HFF-Myc (cell line): Measurements from ENCODE around the gene NOTCH2.

ENCODE experiments used
- DNase-seq: peaks from one replicate; pipeline ENCODE4 v3.0.0-alpha.2; 2011; ENCODE audit warnings: low read depth; ENCODE audit errors: extremely low read depth
- H3K4me3 ChIP-seq: replicated peaks from 2 replicates; pipeline ENCODE4 v1.5.1; 2011; ENCODE audit warnings: low read depth, mild to moderate bottlenecking, control low read depth, low read length
- TF ChIP-seq, protein P1 (sequence below): IDR thresholded peaks from 2 replicates; pipeline ENCODE4 v1.5.1; 2012; ENCODE audit warnings: mild to moderate bottlenecking, low read depth, low read length, control low read depth; ENCODE audit errors: missing control alignments

The NOTCH2 gene

DNA sequence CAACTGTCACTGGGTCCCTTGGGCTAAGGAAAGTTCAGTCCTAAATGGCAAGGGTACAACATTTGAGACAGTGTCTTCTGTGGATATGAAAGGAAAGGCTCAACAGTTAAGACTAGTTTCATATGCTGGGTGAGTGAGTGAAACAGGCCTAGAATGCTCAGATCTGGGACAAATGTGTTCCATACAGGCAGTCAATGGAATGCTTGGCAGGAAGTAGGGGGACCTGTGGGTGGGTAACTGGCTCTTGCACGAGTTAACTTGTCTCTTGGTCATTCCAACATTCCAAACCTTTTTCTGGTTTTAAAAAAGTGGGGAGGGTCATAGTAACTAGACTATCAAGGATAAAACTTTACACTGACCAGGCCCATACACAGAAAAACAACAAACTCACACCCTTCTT, 155.4 kb downstream of the NOTCH2 start:
- no peak for DNase-seq
- TF ChIP-seq, protein P1, sequence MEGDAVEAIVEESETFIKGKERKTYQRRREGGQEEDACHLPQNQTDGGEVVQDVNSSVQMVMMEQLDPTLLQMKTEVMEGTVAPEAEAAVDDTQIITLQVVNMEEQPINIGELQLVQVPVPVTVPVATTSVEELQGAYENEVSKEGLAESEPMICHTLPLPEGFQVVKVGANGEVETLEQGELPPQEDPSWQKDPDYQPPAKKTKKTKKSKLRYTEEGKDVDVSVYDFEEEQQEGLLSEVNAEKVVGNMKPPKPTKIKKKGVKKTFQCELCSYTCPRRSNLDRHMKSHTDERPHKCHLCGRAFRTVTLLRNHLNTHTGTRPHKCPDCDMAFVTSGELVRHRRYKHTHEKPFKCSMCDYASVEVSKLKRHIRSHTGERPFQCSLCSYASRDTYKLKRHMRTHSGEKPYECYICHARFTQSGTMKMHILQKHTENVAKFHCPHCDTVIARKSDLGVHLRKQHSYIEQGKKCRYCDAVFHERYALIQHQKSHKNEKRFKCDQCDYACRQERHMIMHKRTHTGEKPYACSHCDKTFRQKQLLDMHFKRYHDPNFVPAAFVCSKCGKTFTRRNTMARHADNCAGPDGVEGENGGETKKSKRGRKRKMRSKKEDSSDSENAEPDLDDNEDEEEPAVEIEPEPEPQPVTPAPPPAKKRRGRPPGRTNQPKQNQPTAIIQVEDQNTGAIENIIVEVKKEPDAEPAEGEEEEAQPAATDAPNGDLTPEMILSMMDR = no peak
- no peak overlapping the region for H3K4me3 ChIP-seq

DNA sequence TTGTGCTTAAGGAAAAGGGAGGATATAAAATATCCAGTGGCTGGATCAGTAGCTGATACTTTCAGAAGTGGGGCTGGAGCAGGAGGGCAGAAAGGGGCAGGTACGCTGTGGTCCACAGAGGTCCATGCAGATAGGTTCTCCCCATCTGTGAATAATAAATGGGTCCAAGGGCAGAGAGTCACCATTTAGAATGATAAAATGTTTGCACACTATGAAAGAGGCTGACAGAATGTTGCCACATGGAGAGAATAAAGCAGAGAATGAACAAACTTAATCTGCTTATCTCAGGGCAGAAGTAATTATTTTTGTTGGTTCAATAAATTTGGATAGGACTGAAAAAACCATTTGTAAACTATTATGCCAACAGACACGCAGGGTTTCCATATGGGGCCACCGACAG, 156.5 kb downstream of the NOTCH2 start:
- no peak overlapping the region for H3K4me3 ChIP-seq
- no peak for DNase-seq
- TF ChIP-seq, protein P1 = no peak

DNA sequence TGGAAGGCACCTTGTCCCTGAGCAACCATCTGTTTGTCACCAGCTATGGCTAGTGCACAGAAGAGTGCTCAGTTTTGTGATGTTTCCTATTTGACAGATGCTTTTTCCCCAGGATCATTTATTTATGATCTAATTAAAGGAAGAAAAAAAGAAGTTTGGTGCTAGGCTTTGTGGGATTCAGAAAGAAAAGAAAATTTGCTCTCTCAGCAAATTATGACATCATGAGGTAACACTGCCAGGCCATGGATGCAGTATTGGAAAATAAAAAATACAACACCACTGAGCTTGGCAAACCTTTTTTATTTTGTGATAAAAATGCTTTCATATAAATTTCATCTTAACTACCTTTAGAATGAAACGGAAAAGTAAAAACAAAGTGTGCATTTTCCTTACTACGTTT, 157.7 kb downstream of the NOTCH2 start:
- no peak for DNase-seq
- TF ChIP-seq, protein P1 = no peak
- H3K4me3 ChIP-seq = no peak overlapping the region

DNA sequence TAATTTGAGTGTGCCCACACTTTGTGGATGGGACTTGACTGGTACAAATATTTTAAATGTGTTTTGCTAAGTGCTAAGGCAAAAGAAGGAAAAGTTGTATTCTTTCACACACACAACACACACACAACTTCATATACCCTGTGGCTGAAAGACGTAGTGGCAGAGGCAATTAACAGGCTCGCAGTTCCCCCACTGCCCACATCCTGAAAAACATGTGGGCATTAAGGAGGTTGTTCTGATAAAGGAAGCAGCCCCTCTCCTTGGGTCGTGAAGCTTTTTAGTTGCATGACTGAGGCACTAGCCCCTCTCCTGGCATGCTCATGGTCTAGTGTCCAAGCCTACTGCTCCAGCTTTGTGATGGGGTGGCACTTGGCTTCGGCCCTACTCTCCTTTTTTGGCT, 158.8 kb downstream of the NOTCH2 start:
- no peak for DNase-seq
- TF ChIP-seq, protein P1 = no peak
- H3K4me3 ChIP-seq = no peak overlapping the region

DNA sequence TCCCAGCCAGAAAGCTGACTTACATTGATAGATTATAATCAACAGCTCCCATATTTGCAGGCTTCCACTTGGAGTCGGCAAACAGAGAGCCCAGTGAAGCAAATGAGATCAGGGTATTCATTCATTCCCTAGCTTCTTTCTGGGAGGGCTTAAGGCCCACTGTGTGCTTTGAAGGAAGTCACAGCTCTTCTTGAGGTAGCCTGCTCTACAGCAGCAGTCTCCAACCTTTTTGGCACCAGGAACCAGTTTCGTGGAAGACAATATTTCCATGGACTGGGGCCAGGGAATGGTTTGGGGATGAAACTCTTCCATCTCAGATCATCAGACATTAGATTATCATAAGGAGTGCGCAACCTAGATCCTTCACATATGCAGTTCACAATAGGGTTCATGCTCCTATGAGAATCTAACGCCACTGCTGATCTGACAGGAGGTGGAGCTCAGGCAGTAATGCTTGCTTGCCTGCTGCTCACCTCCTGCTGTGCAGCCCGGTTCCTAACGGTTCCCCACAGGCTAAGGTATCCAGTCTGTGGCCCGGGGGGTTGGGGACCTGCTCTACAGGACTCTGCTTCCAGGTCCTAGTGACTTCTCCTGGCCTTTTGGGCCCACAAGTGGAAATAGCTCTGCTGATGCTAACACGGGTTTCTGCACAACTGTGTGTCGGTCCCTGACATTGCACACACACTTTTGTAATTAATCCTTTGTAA, 159.4 kb downstream of the NOTCH2 start:
- TF ChIP-seq, protein P1 = no peak
- H3K4me3 ChIP-seq = no peak overlapping the region
- no peak for DNase-seq

DNA sequence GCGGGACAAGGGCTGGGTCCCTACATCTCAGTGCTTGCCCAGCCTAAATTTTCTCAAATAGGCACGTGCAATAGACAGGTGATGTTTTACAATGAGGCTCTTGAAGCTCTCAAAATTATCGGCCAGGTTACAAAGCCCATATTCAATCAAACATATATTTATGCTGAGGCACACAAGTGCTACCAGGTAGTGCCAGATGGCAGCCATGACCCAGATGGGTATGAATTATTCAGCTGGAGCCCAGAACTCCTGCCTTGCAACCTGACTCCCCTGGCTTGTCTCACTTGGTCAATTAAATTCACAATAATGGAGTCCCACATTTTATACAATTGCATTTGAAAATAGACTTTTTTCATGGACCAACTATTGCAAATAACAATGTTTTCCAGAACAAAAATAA, 160.8 kb downstream of the NOTCH2 start:
- DNase-seq = no peak
- TF ChIP-seq, protein P1 = no peak
- H3K4me3 ChIP-seq = no peak overlapping the region

DNA sequence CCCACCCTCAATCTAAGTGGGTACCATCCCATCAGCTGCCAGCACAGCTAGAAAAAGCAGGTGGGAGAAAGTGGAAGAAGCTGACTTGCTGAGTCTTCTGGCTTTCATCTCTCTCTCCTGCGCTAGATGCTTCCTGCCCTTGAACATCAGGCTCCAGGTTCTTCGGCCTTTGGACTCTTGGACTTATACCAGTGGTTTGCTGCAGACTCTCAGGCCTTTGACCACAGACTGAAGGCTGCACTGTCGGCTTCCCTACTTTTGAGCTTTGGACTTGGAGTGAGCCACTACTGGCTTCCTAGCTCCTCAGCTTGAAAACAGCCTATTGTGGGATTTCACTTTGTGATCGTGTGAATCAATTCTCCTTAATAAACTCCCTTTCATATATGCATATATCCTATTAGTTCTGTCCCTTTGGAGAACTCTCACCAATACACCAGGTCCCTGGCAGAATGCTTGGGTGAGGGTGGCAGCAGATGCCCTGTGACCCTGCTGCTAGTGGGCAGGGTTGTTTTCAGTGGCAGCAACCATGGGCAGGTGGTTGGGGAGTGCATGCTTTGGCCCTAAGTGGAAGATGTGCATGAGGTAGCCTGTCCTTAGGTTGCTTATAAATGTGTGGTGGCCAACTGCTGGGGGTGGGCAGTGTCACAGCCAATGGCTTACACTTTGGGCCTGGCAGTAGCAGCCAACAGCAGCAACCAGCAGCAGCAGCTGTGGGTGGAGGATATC, 162.4 kb downstream of the NOTCH2 start:
- TF ChIP-seq, protein P1 = no peak
- no peak for DNase-seq
- H3K4me3 ChIP-seq = no peak overlapping the region
